Measurements from ENCODE around the gene KLK14.

Gene KLK14

GRCh38 chr19:51078104-51078503 is 4.6 kb downstream of the KLK14 start:
- H3K27ac ChIP-seq (ENCODE audit: low read depth, low read length), result no peak overlapping the region
- no peaks in the 10 kb centered on the region for H3K9me3 ChIP-seq (ENCODE audit: insufficient read depth, low read length)
- no peak overlapping the region for H3K4me2 ChIP-seq (ENCODE audit: low read depth, low read length, poor library complexity, severe bottlenecking)
- no peak overlapping the region for H3K9ac ChIP-seq (ENCODE audit: low read length)
- no peaks in the 10 kb centered on the region for H3F3A ChIP-seq (ENCODE audit: insufficient read depth)
- TF ChIP-seq EZH2phosphoT487 (conservative IDR thresholded peaks at IDR 0.05; ENCODE audit: low read length) (no peak), CTCF (IDR thresholded peaks at IDR 0.05; ENCODE audit: insufficient read depth, low read length, poor library complexity, severe bottlenecking) (no peak)
- no peaks in the 10 kb centered on the region for H3K79me2 ChIP-seq (ENCODE audit: insufficient read depth, low read length)
- no peak overlapping the region for H3K4me3 ChIP-seq (ENCODE audit: insufficient read depth, low read length, poor library complexity, severe bottlenecking)
- no peaks in the 10 kb centered on the region for H3K27me3 ChIP-seq (ENCODE audit: low read length)
- H4K20me1 ChIP-seq (ENCODE audit: low read depth, low read length), result no peaks in the 10 kb centered on the region
- no peaks in the 10 kb centered on the region for H3K9me2 ChIP-seq (replicated peaks; ENCODE audit: insufficient read depth, low read length)
- H3K36me3 ChIP-seq (ENCODE audit: low read length), result no peaks in the 10 kb centered on the region
- H2AFZ ChIP-seq (ENCODE audit: low read depth, low read length, severe bottlenecking), result no peak overlapping the region

- Histone ChIP-seq H3K27ac (ENCODE audit: low read depth, low read length) (no peak overlapping the region), H3K4me2 (ENCODE audit: low read depth, low read length, poor library complexity, severe bottlenecking) (no peak overlapping the region), H3K27me3 (ENCODE audit: low read length) (no peaks in the 10 kb centered on the region), H3K4me3 (ENCODE audit: insufficient read depth, low read length, poor library complexity, severe bottlenecking) (no peak overlapping the region), H3K9me2 (replicated peaks; ENCODE audit: insufficient read depth, low read length) (no peaks in the 10 kb centered on the region), H3K36me3 (ENCODE audit: low read length) (no peaks in the 10 kb centered on the region), H3K9me3 (ENCODE audit: insufficient read depth, low read length) (no peaks in the 10 kb centered on the region), H2AFZ (ENCODE audit: low read depth, low read length, severe bottlenecking) (no peak overlapping the region), H3K9ac (ENCODE audit: low read length) (no peak overlapping the region), H3K79me2 (ENCODE audit: insufficient read depth, low read length) (no peaks in the 10 kb centered on the region), H4K20me1 (ENCODE audit: low read depth, low read length) (no peaks in the 10 kb centered on the region), H3F3A (ENCODE audit: insufficient read depth) (no peaks in the 10 kb centered on the region)
- TF ChIP-seq EZH2phosphoT487 (conservative IDR thresholded peaks at IDR 0.05; ENCODE audit: low read length) (no peak), CTCF (IDR thresholded peaks at IDR 0.05; ENCODE audit: insufficient read depth, low read length, poor library complexity, severe bottlenecking) (no peak)
Measured at GRCh38 chr19:51076631-51077213, 6.0 kb downstream of the KLK14 start.

- no peak overlapping the region for H2AFZ ChIP-seq (ENCODE audit: low read depth, low read length, severe bottlenecking)
- H3K27me3 ChIP-seq (ENCODE audit: low read length), result no peaks in the 10 kb centered on the region
- H3K9me2 ChIP-seq (replicated peaks; ENCODE audit: insufficient read depth, low read length), result no peaks in the 10 kb centered on the region
- no peak overlapping the region for H3K27ac ChIP-seq (ENCODE audit: low read depth, low read length)
- no peaks in the 10 kb centered on the region for H3F3A ChIP-seq (ENCODE audit: insufficient read depth)
- no peak overlapping the region for H3K4me3 ChIP-seq (ENCODE audit: insufficient read depth, low read length, poor library complexity, severe bottlenecking)
- no peak overlapping the region for H3K9ac ChIP-seq (ENCODE audit: low read length)
- TF ChIP-seq CTCF (IDR thresholded peaks at IDR 0.05; ENCODE audit: insufficient read depth, low read length, poor library complexity, severe bottlenecking) (no peak), EZH2phosphoT487 (conservative IDR thresholded peaks at IDR 0.05; ENCODE audit: low read length) (no peak)
- no peaks in the 10 kb centered on the region for H3K36me3 ChIP-seq (ENCODE audit: low read length)
- H3K9me3 ChIP-seq (ENCODE audit: insufficient read depth, low read length), result no peaks in the 10 kb centered on the region
- H4K20me1 ChIP-seq (ENCODE audit: low read depth, low read length), result no peaks in the 10 kb centered on the region
- no peak overlapping the region for H3K4me2 ChIP-seq (ENCODE audit: low read depth, low read length, poor library complexity, severe bottlenecking)
- no peaks in the 10 kb centered on the region for H3K79me2 ChIP-seq (ENCODE audit: insufficient read depth, low read length)
Measured at GRCh38 chr19:51075998-51076397, 6.7 kb downstream of the KLK14 start.
